Suppressor macrophage (primary cell): ENCODE data around the gene FBRSL1.

ENCODE experiments used
- DNase-seq, 4 experiments: peaks; one replicate each; pipeline ENCODE4 v3.0.0-alpha.2; 2020 to 2022

FBRSL1 gene

GRCh38 chr12:132558861-132559623 lies 69.1 kb downstream of the FBRSL1 start:
- peak in 2 of 4 experiments; percentile 4 to 9 for DNase-seq

DNA sequence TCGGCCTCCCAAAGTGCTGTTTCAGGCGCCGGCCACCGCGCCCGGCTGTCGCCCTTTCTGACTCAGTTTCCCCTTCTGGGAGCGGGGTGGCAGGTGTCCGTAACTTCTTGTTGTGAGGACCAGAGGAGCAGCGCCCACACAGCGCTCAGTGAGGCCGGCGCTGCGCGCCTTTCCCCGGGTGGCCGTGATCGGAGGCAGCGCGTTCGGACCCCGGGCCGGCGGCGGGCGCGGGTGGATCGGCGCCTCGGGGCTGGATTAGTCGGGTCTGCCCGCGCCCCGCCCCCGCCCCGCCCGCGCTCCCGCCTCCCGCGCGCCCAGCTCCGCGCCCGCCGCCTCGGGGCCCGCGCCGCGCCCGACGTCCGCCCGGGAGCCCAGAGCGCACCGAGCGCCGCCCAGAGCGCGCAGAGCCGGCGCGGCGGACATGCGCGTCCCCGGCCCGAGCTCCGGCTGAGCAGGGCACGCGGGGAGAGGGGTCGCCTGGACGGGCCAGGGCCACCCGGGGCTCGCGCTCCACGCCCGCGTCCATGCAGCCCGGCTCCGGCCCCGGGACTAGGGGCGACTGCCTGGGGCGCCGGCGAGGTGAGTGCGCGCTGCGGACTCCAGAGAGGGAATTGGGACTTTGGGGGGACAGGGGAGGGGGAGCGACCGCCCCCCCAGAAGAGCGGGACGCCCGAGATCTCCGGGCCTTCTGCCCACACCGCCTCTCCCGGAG lies 69.9 kb downstream of the FBRSL1 start:
- DNase-seq, result peak in 2 of 4 experiments; percentile 61 to 65

DNA sequence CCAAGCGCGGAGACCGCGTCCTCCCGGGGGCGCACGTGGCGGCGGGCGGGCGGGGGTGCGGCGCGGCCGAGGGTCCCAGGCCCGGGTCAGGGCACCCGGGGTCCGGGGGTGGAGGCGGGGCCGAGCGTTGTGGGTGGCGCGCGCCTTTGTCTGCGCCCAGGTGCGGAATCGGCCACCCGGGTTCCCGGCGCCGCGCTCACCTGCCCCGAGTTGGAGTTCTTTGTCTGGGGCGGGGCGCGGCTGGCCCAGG lies 70.3 kb downstream of the FBRSL1 start:
- DNase-seq, result peak in 1 of 4 experiments; percentile 16

DNA sequence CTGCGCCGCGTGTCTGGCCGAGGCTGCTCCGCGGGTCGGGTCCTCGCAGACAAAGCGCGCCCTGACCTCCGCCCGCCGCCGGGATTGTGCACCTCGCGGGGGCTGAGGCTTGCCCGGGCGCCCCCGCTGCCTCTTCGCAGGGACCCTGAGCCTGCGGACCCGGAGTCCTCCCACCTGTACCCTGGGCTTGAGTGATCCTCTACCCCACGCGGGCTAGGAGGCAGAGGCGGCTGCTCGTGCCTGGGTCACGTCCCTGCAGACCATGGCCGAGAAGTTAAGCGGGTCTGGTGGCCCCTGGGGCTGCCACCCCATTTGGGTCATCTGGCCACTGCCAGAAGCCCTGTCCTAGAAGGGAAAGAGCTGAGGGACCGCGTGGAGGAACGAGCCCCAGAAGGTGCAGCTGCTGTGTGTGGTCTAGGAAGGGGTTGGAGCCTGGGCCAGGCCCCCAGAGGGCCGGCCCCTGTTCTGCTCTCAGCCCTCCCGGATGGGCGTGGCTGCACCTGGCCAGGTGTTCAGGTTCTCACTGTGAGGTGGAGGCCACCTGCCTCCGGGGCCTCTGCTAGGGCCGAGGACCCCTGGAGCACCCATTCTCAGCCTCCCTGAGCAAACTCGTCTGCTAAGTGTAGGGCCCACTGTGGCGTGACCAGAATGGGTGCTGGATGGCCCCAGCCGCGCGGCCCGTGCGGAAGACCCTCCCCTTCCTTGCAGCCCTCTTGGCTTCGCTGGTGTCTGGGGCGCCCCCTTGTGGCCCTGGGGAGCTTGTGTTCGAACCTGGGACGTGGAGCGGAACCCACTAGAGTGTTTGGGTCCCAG lies 70.9 kb downstream of the FBRSL1 start:
- peak; percentile 60 to 84 (median 74) for DNase-seq
